NCI-H2081 (cell line): ENCODE data around the gene CLSTN1.
"Not testable (repeated sequence)": the region's sequence is repeated elsewhere in the genome, so short reads cannot be mapped to it uniquely, and the experiment has no call there.

ENCODE experiments used
- DNase-seq, 2 experiments: peaks; one replicate each; lab custom pipeline; 2025; lab: John Stamatoyannopoulos, UW

The CLSTN1 gene

GRCh38 chr1:9825093-9826074 lies 1.6 kb upstream of the CLSTN1 start:
- peak; percentile 31 to 49 for DNase-seq

- no peak for DNase-seq
These were observed 931 bp upstream of the CLSTN1 start for GRCh38 chr1:9824702-9825089.

- DNase-seq, result no peak
These were observed 147 bp downstream of the CLSTN1 start for GRCh38 chr1:9823693-9823942.

- peak in 1 of 2 experiments; percentile 55 for DNase-seq
These were observed 670 bp downstream of the CLSTN1 start for GRCh38 chr1:9822897-9823692.

GRCh38 chr1:9822490-9822889 lies 1.3 kb downstream of the CLSTN1 start:
- DNase-seq, result no peak

GRCh38 chr1:9821710-9822109 lies 2.1 kb downstream of the CLSTN1 start:
- DNase-seq, result no peak

GRCh38 chr1:9820521-9820920 lies 3.2 kb downstream of the CLSTN1 start:
- DNase-seq, result no peak

- no peak for DNase-seq
These were observed 6.0 kb downstream of the CLSTN1 start for GRCh38 chr1:9817734-9818133.

GRCh38 chr1:9816199-9816598 lies 7.6 kb downstream of the CLSTN1 start:
- DNase-seq, result no peak

GRCh38 chr1:9815150-9815549 lies 8.6 kb downstream of the CLSTN1 start:
- DNase-seq, result no peak

- no peak for DNase-seq
These were observed 9.1 kb downstream of the CLSTN1 start for GRCh38 chr1:9814619-9815018.

GRCh38 chr1:9811239-9811966 lies 12.4 kb downstream of the CLSTN1 start:
- no peak for DNase-seq

- no peak for DNase-seq
These were observed 14.7 kb downstream of the CLSTN1 start for GRCh38 chr1:9809100-9809510.

GRCh38 chr1:9808459-9808858 lies 15.3 kb downstream of the CLSTN1 start:
- no peak for DNase-seq

GRCh38 chr1:9807541-9807940 lies 16.2 kb downstream of the CLSTN1 start:
- no peak for DNase-seq

GRCh38 chr1:9805972-9806371 lies 17.8 kb downstream of the CLSTN1 start:
- DNase-seq, result not testable (repeated sequence)

GRCh38 chr1:9805006-9805508 lies 18.7 kb downstream of the CLSTN1 start:
- no peak for DNase-seq

GRCh38 chr1:9803003-9803918 lies 20.5 kb downstream of the CLSTN1 start:
- DNase-seq, result not testable (repeated sequence)

GRCh38 chr1:9801909-9802308 lies 21.9 kb downstream of the CLSTN1 start:
- no peak for DNase-seq

GRCh38 chr1:9798236-9799130 lies 25.3 kb downstream of the CLSTN1 start:
- DNase-seq, result no peak
